ENCODE results near the gene C9orf43.
"Not testable (repeated sequence)": the region's sequence is repeated elsewhere in the genome, so short reads cannot be mapped to it uniquely, and the experiment has no call there.

Gene C9orf43

GRCh38 chr9:113381441-113381840, 29.1 kb upstream of the C9orf43 start:
- not testable (repeated sequence) for DNase-seq (ENCODE audit: low read depth in 4 of 4, low spot score in 1 of 4)

GRCh38 chr9:113381909-113382411, 28.6 kb upstream of the C9orf43 start:
- DNase-seq (ENCODE audit: low read depth in 4 of 4, low spot score in 1 of 4) = no peak

GRCh38 chr9:113386571-113387393, 23.8 kb upstream of the C9orf43 start:
- no peak for DNase-seq (ENCODE audit: low read depth in 4 of 4, low spot score in 1 of 4)

GRCh38 chr9:113387560-113388230, 22.9 kb upstream of the C9orf43 start:
- no peak for DNase-seq (ENCODE audit: low read depth in 4 of 4, low spot score in 1 of 4)

GRCh38 chr9:113388833-113389232, 21.7 kb upstream of the C9orf43 start:
- DNase-seq (ENCODE audit: low read depth in 4 of 4, low spot score in 1 of 4) = no peak

- DNase-seq (ENCODE audit: low read depth in 4 of 4, low spot score in 1 of 4) = no peak
Observed at GRCh38 chr9:113389451-113389850, 21.1 kb upstream of the C9orf43 start.

- no peak for DNase-seq (ENCODE audit: low read depth in 4 of 4, low spot score in 1 of 4)
Observed at GRCh38 chr9:113390192-113390960, 20.2 kb upstream of the C9orf43 start.

- no peak for DNase-seq (ENCODE audit: low read depth in 4 of 4, low spot score in 1 of 4)
Observed at GRCh38 chr9:113391917-113392316, 18.6 kb upstream of the C9orf43 start.

GRCh38 chr9:113393281-113393680, 17.3 kb upstream of the C9orf43 start:
- DNase-seq (ENCODE audit: low read depth in 4 of 4, low spot score in 1 of 4) = no peak

GRCh38 chr9:113395000-113395861, 15.3 kb upstream of the C9orf43 start:
- DNase-seq (ENCODE audit: low read depth in 4 of 4, low spot score in 1 of 4) = no peak

GRCh38 chr9:113397203-113397631, 13.3 kb upstream of the C9orf43 start:
- DNase-seq (ENCODE audit: low read depth in 4 of 4, low spot score in 1 of 4) = no peak

GRCh38 chr9:113398796-113399195, 11.8 kb upstream of the C9orf43 start:
- DNase-seq (ENCODE audit: low read depth in 4 of 4, low spot score in 1 of 4) = no peak

GRCh38 chr9:113399646-113400200, 10.8 kb upstream of the C9orf43 start:
- no peak for DNase-seq (ENCODE audit: low read depth in 4 of 4, low spot score in 1 of 4)

- peak; percentile 98 to 99 (median 98) for DNase-seq (ENCODE audit: low read depth in 4 of 4, low spot score in 1 of 4)
Observed at GRCh38 chr9:113401027-113401792, 9.3 kb upstream of the C9orf43 start, which contains the start of gene ALAD. ALAD (minus strand) TSS chr9:113401284; CDS start chr9:113393559, 7,725 bp downstream.

GRCh38 chr9:113403646-113404045, 6.9 kb upstream of the C9orf43 start:
- DNase-seq (ENCODE audit: low read depth in 4 of 4, low spot score in 1 of 4) = no peak

GRCh38 chr9:113406353-113406752, 4.2 kb upstream of the C9orf43 start:
- not testable (repeated sequence) for DNase-seq (ENCODE audit: low read depth in 4 of 4, low spot score in 1 of 4)

GRCh38 chr9:113406873-113407511, 3.6 kb upstream of the C9orf43 start:
- peak in 2 of 4 experiments; percentile 24 to 30 for DNase-seq (ENCODE audit: low read depth in 4 of 4, low spot score in 1 of 4)

- no peak for DNase-seq (ENCODE audit: low read depth in 4 of 4, low spot score in 1 of 4)
Observed at GRCh38 chr9:113409481-113409880, 1.1 kb upstream of the C9orf43 start.

- DNase-seq (ENCODE audit: low read depth in 4 of 4, low spot score in 1 of 4) = no peak
Observed at GRCh38 chr9:113409883-113410206, 702 bp upstream of the C9orf43 start.
